ENCODE results near the gene CORO7. TPM values are rescaled to one million over a fixed set of nuclear protein-coding genes. Genes with fewer than 3 reads are reported as not detected.

Gene CORO7
- total RNA-seq, 1 donor from 2014 or later = 14.6 TPM

- Histone ChIP-seq H3K9me3 (ENCODE audit: control insufficient read depth in 3 of 3, low read length in 3 of 3) (no peaks in the 10 kb centered on the region), H3K27ac (ENCODE audit: low read depth, low read length) (no peak overlapping the region), H3K9ac (ENCODE audit: low read depth in 1 of 3, low read length in 3 of 3) (no peak overlapping the region), H3K4me3 (ENCODE audit: low read length in 3 of 3) (no peak overlapping the region), H3K27me3 (ENCODE audit: control insufficient read depth in 3 of 3, insufficient read depth in 3 of 3, low read length in 3 of 3) (no peaks in the 10 kb centered on the region), H3K36me3 (ENCODE audit: control insufficient read depth in 3 of 3, insufficient read depth in 3 of 3, low read length in 3 of 3) (peaks cover 4 to 20% (median 7%) of the 10 kb centered on the region in 3 donors), H3K4me1 (ENCODE audit: control insufficient read depth in 3 of 3, insufficient read depth in 3 of 3, low read length in 3 of 3) (peaks cover 26 to 49% (median 42%) of the 10 kb centered on the region in 3 donors)
Observed at GRCh38 chr16:4385066-4385788, 31.2 kb downstream of the CORO7 start.

- Histone ChIP-seq H3K4me1 (ENCODE audit: control insufficient read depth in 3 of 3, insufficient read depth in 3 of 3, low read length in 3 of 3) (peaks cover 28 to 48% (median 38%) of the 10 kb centered on the region in 3 donors), H3K27ac (ENCODE audit: low read depth, low read length) (no peak overlapping the region), H3K4me3 (ENCODE audit: low read length in 3 of 3) (no peak overlapping the region), H3K9ac (ENCODE audit: low read depth in 1 of 3, low read length in 3 of 3) (peak overlapping the region in 1 of 3 donors; percentile 3), H3K9me3 (ENCODE audit: control insufficient read depth in 3 of 3, low read length in 3 of 3) (no peaks in the 10 kb centered on the region), H3K27me3 (ENCODE audit: control insufficient read depth in 3 of 3, insufficient read depth in 3 of 3, low read length in 3 of 3) (no peaks in the 10 kb centered on the region), H3K36me3 (ENCODE audit: control insufficient read depth in 3 of 3, insufficient read depth in 3 of 3, low read length in 3 of 3) (peaks cover 2 to 17% (median 7%) of the 10 kb centered on the region in 3 donors)
Observed at GRCh38 chr16:4384509-4384942, 31.9 kb downstream of the CORO7 start.

GRCh38 chr16:4383591-4384444, 32.6 kb downstream of the CORO7 start:
- Histone ChIP-seq H3K27ac (ENCODE audit: low read depth, low read length) (no peak overlapping the region), H3K9me3 (ENCODE audit: control insufficient read depth in 3 of 3, low read length in 3 of 3) (no peaks in the 10 kb centered on the region), H3K9ac (ENCODE audit: low read depth in 1 of 3, low read length in 3 of 3) (peak overlapping the region in 1 of 3 donors; percentile 40), H3K27me3 (ENCODE audit: control insufficient read depth in 3 of 3, insufficient read depth in 3 of 3, low read length in 3 of 3) (no peaks in the 10 kb centered on the region), H3K4me1 (ENCODE audit: control insufficient read depth in 3 of 3, insufficient read depth in 3 of 3, low read length in 3 of 3) (peaks cover 28 to 46% (median 37%) of the 10 kb centered on the region in 3 donors), H3K36me3 (ENCODE audit: control insufficient read depth in 3 of 3, insufficient read depth in 3 of 3, low read length in 3 of 3) (peaks cover 2 to 17% (median 7%) of the 10 kb centered on the region in 3 donors), H3K4me3 (ENCODE audit: low read length in 3 of 3) (no peak overlapping the region)

- H3K27me3 ChIP-seq (ENCODE audit: control insufficient read depth in 3 of 3, insufficient read depth in 3 of 3, low read length in 3 of 3) = no peaks in the 10 kb centered on the region
- no peak overlapping the region for H3K4me3 ChIP-seq (ENCODE audit: low read length in 3 of 3)
- peak overlapping the region in 1 of 3 donors; percentile 40 for H3K9ac ChIP-seq (ENCODE audit: low read depth in 1 of 3, low read length in 3 of 3)
- peaks cover 2 to 16% (median 7%) of the 10 kb centered on the region in 3 donors for H3K36me3 ChIP-seq (ENCODE audit: control insufficient read depth in 3 of 3, insufficient read depth in 3 of 3, low read length in 3 of 3)
- H3K9me3 ChIP-seq (ENCODE audit: control insufficient read depth in 3 of 3, low read length in 3 of 3) = no peaks in the 10 kb centered on the region
- H3K27ac ChIP-seq (ENCODE audit: low read depth, low read length) = no peak overlapping the region
- H3K4me1 ChIP-seq (ENCODE audit: control insufficient read depth in 3 of 3, insufficient read depth in 3 of 3, low read length in 3 of 3) = peaks cover 32 to 49% (median 44%) of the 10 kb centered on the region in 3 donors
Observed at GRCh38 chr16:4382795-4383357, 33.5 kb downstream of the CORO7 start.

DNA sequence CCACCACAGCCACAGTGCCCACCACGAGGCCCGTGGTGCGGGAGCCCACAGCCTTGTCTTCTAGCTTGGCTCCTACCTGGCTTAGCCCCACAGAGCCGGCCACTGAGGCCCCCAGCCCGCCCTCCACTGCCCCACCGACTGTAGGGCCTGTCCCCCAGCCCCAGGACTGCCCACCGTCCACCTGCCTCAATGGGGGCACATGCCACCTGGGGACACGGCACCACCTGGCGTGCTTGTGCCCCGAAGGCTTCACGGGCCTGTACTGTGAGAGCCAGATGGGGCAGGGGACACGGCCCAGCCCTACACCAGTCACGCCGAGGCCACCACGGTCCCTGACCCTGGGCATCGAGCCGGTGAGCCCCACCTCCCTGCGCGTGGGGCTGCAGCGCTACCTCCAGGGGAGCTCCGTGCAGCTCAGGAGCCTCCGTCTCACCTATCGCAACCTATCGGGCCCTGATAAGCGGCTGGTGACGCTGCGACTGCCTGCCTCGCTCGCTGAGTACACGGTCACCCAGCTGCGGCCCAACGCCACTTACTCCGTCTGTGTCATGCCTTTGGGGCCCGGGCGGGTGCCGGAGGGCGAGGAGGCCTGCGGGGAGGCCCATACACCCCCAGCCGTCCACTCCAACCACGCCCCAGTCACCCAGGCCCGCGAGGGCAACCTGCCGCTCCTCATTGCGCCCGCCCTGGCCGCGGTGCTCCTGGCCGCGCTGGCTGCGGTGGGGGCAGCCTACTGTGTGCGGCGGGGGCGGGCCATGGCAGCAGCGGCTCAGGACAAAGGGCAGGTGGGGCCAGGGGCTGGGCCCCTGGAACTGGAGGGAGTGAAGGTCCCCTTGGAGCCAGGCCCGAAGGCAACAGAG, 34.2 kb downstream of the CORO7 start:
- H3K27me3 ChIP-seq (ENCODE audit: control insufficient read depth in 3 of 3, insufficient read depth in 3 of 3, low read length in 3 of 3) = no peaks in the 10 kb centered on the region
- peak overlapping the region in 2 of 3 donors; percentile 45 to 66 for H3K9ac ChIP-seq (ENCODE audit: low read depth in 1 of 3, low read length in 3 of 3)
- H3K4me3 ChIP-seq (ENCODE audit: low read length in 3 of 3) = peak overlapping the region in 2 of 3 donors; percentile 36 to 49
- H3K27ac ChIP-seq (ENCODE audit: low read depth, low read length) = peak overlapping the region; percentile 44
- H3K36me3 ChIP-seq (ENCODE audit: control insufficient read depth in 3 of 3, insufficient read depth in 3 of 3, low read length in 3 of 3) = peaks cover 0 to 15% (median 3%) of the 10 kb centered on the region in 3 donors
- H3K4me1 ChIP-seq (ENCODE audit: control insufficient read depth in 3 of 3, insufficient read depth in 3 of 3, low read length in 3 of 3) = peaks cover 37 to 54% (median 49%) of the 10 kb centered on the region in 3 donors
- H3K9me3 ChIP-seq (ENCODE audit: control insufficient read depth in 3 of 3, low read length in 3 of 3) = no peaks in the 10 kb centered on the region

DNA sequence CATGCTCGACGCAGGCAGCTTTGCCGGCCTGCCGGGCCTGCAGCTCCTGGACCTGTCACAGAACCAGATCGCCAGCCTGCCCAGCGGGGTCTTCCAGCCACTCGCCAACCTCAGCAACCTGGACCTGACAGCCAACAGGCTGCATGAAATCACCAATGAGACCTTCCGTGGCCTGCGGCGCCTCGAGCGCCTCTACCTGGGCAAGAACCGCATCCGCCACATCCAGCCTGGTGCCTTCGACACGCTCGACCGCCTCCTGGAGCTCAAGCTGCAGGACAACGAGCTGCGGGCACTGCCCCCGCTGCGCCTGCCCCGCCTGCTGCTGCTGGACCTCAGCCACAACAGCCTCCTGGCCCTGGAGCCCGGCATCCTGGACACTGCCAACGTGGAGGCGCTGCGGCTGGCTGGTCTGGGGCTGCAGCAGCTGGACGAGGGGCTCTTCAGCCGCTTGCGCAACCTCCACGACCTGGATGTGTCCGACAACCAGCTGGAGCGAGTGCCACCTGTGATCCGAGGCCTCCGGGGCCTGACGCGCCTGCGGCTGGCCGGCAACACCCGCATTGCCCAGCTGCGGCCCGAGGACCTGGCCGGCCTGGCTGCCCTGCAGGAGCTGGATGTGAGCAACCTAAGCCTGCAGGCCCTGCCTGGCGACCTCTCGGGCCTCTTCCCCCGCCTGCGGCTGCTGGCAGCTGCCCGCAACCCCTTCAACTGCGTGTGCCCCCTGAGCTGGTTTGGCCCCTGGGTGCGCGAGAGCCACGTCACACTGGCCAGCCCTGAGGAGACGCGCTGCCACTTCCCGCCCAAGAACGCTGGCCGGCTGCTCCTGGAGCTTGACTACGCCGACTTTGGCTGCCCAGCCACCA, 35.1 kb downstream of the CORO7 start:
- peak overlapping the region in 2 of 3 donors; percentile 45 to 66 for H3K9ac ChIP-seq (ENCODE audit: low read depth in 1 of 3, low read length in 3 of 3)
- H3K27me3 ChIP-seq (ENCODE audit: control insufficient read depth in 3 of 3, insufficient read depth in 3 of 3, low read length in 3 of 3) = no peaks in the 10 kb centered on the region
- peaks cover 0 to 15% (median 3%) of the 10 kb centered on the region in 3 donors for H3K36me3 ChIP-seq (ENCODE audit: control insufficient read depth in 3 of 3, insufficient read depth in 3 of 3, low read length in 3 of 3)
- H3K4me3 ChIP-seq (ENCODE audit: low read length in 3 of 3) = peak overlapping the region in 2 of 3 donors; percentile 36 to 49
- peak overlapping the region; percentile 44 for H3K27ac ChIP-seq (ENCODE audit: low read depth, low read length)
- peaks cover 38 to 53% (median 52%) of the 10 kb centered on the region in 3 donors for H3K4me1 ChIP-seq (ENCODE audit: control insufficient read depth in 3 of 3, insufficient read depth in 3 of 3, low read length in 3 of 3)
- H3K9me3 ChIP-seq (ENCODE audit: control insufficient read depth in 3 of 3, low read length in 3 of 3) = no peaks in the 10 kb centered on the region

DNA sequence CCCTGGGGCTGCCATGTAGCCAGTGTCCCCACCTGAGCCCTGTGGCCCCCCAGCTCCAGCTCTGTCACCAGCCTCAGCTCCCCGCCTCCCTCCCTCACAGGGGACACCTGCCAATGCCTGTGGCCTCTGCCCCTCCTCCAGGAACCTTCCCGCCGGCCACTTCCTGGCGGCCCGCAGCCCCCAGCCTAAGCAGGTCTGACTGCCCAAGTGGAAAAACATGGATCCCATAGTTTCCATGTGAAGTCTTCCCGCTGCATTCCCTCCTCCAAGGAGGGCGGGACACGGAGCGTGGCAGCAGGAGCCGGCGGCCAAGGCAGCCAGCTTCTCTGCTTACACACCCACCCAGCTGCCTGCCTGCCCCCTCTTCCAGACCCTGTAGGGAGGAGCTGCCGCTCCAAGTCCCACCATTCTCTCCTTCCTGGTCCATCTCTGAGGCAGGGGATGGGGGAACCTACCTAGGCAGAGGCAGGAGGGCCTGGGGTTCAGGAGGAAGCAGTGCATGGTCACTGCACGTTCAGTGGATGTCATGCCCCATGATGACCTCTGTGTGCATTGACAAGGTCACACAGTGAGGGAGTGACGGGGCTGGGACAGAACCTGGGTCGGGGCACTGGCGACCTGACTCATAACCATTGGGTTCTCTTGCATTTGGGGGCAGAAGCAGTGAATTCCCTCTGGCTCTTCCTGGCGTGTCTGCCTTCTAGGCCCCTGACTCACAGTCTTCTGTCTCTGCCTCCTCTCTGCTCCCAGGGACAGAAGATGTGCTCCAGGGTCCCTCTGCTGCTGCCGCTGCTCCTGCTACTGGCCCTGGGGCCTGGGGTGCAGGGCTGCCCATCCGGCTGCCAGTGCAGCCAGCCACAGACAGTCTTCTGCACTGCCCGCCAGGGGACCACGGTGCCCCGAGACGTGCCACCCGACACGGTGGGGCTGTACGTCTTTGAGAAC, 36.0 kb downstream of the CORO7 start:
- Histone ChIP-seq H3K27ac (ENCODE audit: low read depth, low read length) (no peak overlapping the region), H3K27me3 (ENCODE audit: control insufficient read depth in 3 of 3, insufficient read depth in 3 of 3, low read length in 3 of 3) (no peaks in the 10 kb centered on the region), H3K9ac (ENCODE audit: low read depth in 1 of 3, low read length in 3 of 3) (no peak overlapping the region), H3K4me1 (ENCODE audit: control insufficient read depth in 3 of 3, insufficient read depth in 3 of 3, low read length in 3 of 3) (peaks cover 40 to 61% (median 55%) of the 10 kb centered on the region in 3 donors), H3K36me3 (ENCODE audit: control insufficient read depth in 3 of 3, insufficient read depth in 3 of 3, low read length in 3 of 3) (peaks cover 0 to 12% (median under 1%) of the 10 kb centered on the region in 3 donors), H3K9me3 (ENCODE audit: control insufficient read depth in 3 of 3, low read length in 3 of 3) (no peaks in the 10 kb centered on the region), H3K4me3 (ENCODE audit: low read length in 3 of 3) (no peak overlapping the region)
